SK-N-SH treated with all-trans-retinoic acid at 6 μM for 48 hours (cell line): ENCODE measurements around the gene ATP6V0D1.

Experiments
- CSDC2 ChIP-seq: fragments of 250-450 bp; sonication (Bioruptor Pico); IDR thresholded peaks from 2 replicates; pipeline ENCODE4 v1.5.0; 2020; ENCODE audit warnings: mild to moderate bottlenecking, moderate library complexity
- CSRNP3 ChIP-seq: fragments of 250-450 bp; sonication (Bioruptor Pico); IDR thresholded peaks from 2 replicates; pipeline ENCODE4 v1.5.1; 2021; ENCODE audit warnings: mild to moderate bottlenecking, moderate library complexity
- ESRRG ChIP-seq: fragments of 250-450 bp; sonication (Bioruptor Pico); IDR thresholded peaks from 2 replicates; pipeline ENCODE4 v1.6.1; 2021; ENCODE audit warnings: mild to moderate bottlenecking
- RARB ChIP-seq: fragments of 250-450 bp; sonication (Bioruptor Pico); IDR thresholded peaks from 2 replicates; pipeline ENCODE4 v1.8.0; 2021; ENCODE audit warnings: mild to moderate bottlenecking, moderate library complexity
- TCF4 ChIP-seq: fragments of 250-450 bp; sonication (Bioruptor Pico); IDR thresholded peaks from 2 replicates; pipeline ENCODE4 v1.8.0; 2021; ENCODE audit warnings: mild to moderate bottlenecking, moderate library complexity, borderline replicate concordance
- TOX ChIP-seq: fragments of 250-450 bp; sonication (Bioruptor Pico); IDR thresholded peaks from 2 replicates; pipeline ENCODE4 v1.8.0; 2021; ENCODE audit warnings: mild to moderate bottlenecking, moderate library complexity, borderline replicate concordance
- ZC3H10 ChIP-seq: fragments of 250-450 bp; sonication (Bioruptor Pico); IDR thresholded peaks from 2 replicates; pipeline ENCODE4 v1.5.1; 2021; ENCODE audit warnings: mild to moderate bottlenecking, moderate library complexity
- ZFP3 ChIP-seq: fragments of 250-450 bp; sonication (Bioruptor Pico); IDR thresholded peaks from 2 replicates; pipeline ENCODE4 v1.5.0; 2020; ENCODE audit warnings: mild to moderate bottlenecking, moderate library complexity
- ZFP30 ChIP-seq: fragments of 450-650 bp; formaldehyde crosslinking; IDR thresholded peaks from 2 replicates; pipeline ENCODE4 v1.5.0; 2022; ENCODE audit warnings: mild to moderate bottlenecking, moderate library complexity
- ZNF70 ChIP-seq: fragments of 450-650 bp; formaldehyde crosslinking; IDR thresholded peaks from 2 replicates; pipeline ENCODE4 v1.5.0; 2020; ENCODE audit warnings: mild to moderate bottlenecking, moderate library complexity
- ZNF8 ChIP-seq: fragments of 450-650 bp; formaldehyde crosslinking; IDR thresholded peaks from 2 replicates; pipeline ENCODE4 v1.5.0; 2020; ENCODE audit warnings: mild to moderate bottlenecking, moderate library complexity
- TF ChIP-seq, protein P1 (sequence below): fragments of 250-450 bp; sonication (Bioruptor Pico); IDR thresholded peaks from 2 replicates; pipeline ENCODE4 v1.8.0; 2020; ENCODE audit warnings: mild to moderate bottlenecking, moderate library complexity, borderline replicate concordance
- TF ChIP-seq, protein P2 (sequence below): fragments of 250-450 bp; sonication (Bioruptor Pico); IDR thresholded peaks from 2 replicates; pipeline ENCODE4 v1.5.1; 2020; ENCODE audit warnings: low read depth, mild to moderate bottlenecking, moderate library complexity

- TF ChIP-seq, protein P1, sequence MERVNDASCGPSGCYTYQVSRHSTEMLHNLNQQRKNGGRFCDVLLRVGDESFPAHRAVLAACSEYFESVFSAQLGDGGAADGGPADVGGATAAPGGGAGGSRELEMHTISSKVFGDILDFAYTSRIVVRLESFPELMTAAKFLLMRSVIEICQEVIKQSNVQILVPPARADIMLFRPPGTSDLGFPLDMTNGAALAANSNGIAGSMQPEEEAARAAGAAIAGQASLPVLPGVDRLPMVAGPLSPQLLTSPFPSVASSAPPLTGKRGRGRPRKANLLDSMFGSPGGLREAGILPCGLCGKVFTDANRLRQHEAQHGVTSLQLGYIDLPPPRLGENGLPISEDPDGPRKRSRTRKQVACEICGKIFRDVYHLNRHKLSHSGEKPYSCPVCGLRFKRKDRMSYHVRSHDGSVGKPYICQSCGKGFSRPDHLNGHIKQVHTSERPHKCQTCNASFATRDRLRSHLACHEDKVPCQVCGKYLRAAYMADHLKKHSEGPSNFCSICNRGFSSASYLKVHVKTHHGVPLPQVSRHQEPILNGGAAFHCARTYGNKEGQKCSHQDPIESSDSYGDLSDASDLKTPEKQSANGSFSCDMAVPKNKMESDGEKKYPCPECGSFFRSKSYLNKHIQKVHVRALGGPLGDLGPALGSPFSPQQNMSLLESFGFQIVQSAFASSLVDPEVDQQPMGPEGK (CRISPR knock-in tag): no peak
- no peak for TF ChIP-seq ZFP30 (CRISPR knock-in tag)
- no peak for TF ChIP-seq TOX (CRISPR knock-in tag)
- no peak for TF ChIP-seq RARB (CRISPR knock-in tag)
- TF ChIP-seq, protein P2, sequence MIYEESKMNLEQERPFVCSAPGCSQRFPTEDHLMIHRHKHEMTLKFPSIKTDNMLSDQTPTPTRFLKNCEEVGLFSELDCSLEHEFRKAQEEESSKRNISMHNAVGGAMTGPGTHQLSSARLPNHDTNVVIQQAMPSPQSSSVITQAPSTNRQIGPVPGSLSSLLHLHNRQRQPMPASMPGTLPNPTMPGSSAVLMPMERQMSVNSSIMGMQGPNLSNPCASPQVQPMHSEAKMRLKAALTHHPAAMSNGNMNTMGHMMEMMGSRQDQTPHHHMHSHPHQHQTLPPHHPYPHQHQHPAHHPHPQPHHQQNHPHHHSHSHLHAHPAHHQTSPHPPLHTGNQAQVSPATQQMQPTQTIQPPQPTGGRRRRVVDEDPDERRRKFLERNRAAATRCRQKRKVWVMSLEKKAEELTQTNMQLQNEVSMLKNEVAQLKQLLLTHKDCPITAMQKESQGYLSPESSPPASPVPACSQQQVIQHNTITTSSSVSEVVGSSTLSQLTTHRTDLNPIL: no peak
- TF ChIP-seq TCF4 (CRISPR knock-in tag): no peak
- no peak for TF ChIP-seq CSDC2
- TF ChIP-seq ZFP3 (CRISPR knock-in tag): no peak
- TF ChIP-seq ZC3H10: no peak
- no peak for TF ChIP-seq ZNF70 (CRISPR knock-in tag)
- no peak for TF ChIP-seq ZNF8 (CRISPR knock-in tag)
- no peak for TF ChIP-seq ESRRG
- TF ChIP-seq CSRNP3: no peak
Observed at GRCh38 chr16:67393111-67393787, 87.7 kb downstream of the ATP6V0D1 start, which contains the start of gene TPPP3.
